Bronchial epithelial cell (primary cell): ENCODE results near the gene SH3TC2. TPM values are rescaled to one million over a fixed set of nuclear protein-coding genes. Genes with fewer than 3 reads are reported as not detected.

ENCODE experiments used
- DNase-seq: peaks from one replicate; pipeline ENCODE4 v3.0.0-alpha.2; 2010; ENCODE audit warnings: low read depth
- FAIRE-seq: peaks from 2 replicates; lab custom pipeline; 2011; peaks lifted over from hg19 to GRCh38; lab: Jason Lieb, UNC
- H3K27me3 ChIP-seq: 2 replicates; pipeline ENCODE4 v1.5.1; 2011; ENCODE audit warnings: low read length; ENCODE audit not compliant: control insufficient read depth, insufficient read depth
- H3K36me3 ChIP-seq: 2 replicates; pipeline ENCODE4 v1.5.1; 2011; ENCODE audit warnings: low read length; ENCODE audit not compliant: control insufficient read depth, insufficient read depth
- H3K4me3 ChIP-seq: 2 replicates; pipeline ENCODE4 v1.5.1; 2011; ENCODE audit warnings: mild to moderate bottlenecking, low read depth, low read length, control low read depth
- total RNA-seq: library from RNA; depleted of rRNA; stranded (reverse); fragments of >200 nt; gene quantifications from 2 replicates; pipeline ENCODE4 v1.2.1, GENCODE V29; 2014
- TF ChIP-seq, protein P1 (sequence below): IDR thresholded peaks from 2 replicates; pipeline ENCODE4 v1.5.1; 2011; ENCODE audit warnings: mild to moderate bottlenecking, moderate library complexity, low read length, control low read depth, inconsistent platforms; ENCODE audit not compliant: insufficient read depth, severe bottlenecking

The SH3TC2 gene
- total RNA-seq, 1 donor from 2014 or later = 4.7 TPM

DNA sequence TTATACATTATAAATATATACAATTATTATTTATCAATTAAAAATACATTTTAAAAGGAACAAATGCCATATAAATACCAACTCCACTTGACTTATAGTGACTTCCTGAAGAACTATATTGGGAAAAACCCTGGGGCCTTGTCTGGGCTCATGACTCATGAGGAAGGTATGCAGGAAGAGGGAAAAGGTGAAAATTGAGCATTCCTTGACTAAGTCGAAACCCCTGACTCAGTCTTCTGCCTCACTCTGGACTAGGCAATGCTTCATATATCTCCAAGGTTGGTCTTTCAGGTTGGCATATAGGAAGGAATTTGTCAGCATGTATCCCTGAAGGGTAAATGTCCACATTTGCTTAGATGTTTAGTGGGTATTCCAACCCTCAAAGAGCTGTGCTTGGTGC, 78.5 kb downstream of the SH3TC2 start:
- H3K4me3 ChIP-seq = no peak overlapping the region
- H3K36me3 ChIP-seq = no peaks in the 10 kb centered on the region
- TF ChIP-seq, protein P1, sequence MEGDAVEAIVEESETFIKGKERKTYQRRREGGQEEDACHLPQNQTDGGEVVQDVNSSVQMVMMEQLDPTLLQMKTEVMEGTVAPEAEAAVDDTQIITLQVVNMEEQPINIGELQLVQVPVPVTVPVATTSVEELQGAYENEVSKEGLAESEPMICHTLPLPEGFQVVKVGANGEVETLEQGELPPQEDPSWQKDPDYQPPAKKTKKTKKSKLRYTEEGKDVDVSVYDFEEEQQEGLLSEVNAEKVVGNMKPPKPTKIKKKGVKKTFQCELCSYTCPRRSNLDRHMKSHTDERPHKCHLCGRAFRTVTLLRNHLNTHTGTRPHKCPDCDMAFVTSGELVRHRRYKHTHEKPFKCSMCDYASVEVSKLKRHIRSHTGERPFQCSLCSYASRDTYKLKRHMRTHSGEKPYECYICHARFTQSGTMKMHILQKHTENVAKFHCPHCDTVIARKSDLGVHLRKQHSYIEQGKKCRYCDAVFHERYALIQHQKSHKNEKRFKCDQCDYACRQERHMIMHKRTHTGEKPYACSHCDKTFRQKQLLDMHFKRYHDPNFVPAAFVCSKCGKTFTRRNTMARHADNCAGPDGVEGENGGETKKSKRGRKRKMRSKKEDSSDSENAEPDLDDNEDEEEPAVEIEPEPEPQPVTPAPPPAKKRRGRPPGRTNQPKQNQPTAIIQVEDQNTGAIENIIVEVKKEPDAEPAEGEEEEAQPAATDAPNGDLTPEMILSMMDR = no peak
- DNase-seq (peak; percentile 98), FAIRE-seq (no peak)
- no peaks in the 10 kb centered on the region for H3K27me3 ChIP-seq

DNA sequence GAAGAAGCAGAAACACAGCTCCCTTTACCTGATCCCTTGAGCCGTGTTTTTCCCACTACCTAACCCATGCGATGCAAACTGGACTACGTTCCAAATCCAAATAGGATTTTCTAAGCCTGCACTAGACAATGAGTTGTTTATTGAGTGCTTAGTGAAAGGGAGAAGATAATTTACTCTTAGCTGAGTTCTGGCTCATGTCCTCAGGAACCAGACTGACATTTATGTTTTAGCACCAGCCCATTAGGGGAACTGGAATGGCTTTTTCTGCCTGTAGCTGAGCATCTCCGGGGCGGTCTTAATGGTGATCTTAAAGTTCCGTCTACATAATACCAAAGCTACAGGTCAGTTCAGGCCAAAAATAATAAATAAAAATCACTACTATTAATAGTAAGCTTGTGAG, 81.5 kb downstream of the SH3TC2 start:
- no peak overlapping the region for H3K4me3 ChIP-seq
- DNase-seq (no peak), FAIRE-seq (no peak)
- TF ChIP-seq, protein P1 = no peak
- no peaks in the 10 kb centered on the region for H3K36me3 ChIP-seq
- no peaks in the 10 kb centered on the region for H3K27me3 ChIP-seq

DNA sequence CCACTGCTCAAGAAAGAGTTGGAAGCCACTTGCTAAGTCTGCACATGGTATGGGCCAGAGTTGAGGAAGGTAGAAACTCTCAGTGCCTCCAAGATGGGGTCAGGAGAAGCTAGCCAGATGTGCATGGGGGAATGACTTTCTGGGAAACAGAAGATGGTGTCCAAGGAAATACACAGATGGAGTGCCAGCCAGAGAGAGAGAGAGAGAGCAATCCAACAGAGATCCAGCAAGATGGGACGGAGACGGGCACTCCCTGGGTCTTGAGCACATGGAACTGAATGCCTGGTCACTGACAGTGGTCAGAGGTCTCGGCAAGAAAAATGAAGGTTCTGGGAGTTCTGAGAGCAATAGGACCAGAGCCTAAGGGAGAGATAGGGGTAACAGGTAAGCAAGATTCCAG, 82.1 kb downstream of the SH3TC2 start:
- FAIRE-seq (peak; percentile 55), DNase-seq (no peak)
- no peak overlapping the region for H3K4me3 ChIP-seq
- no peaks in the 10 kb centered on the region for H3K27me3 ChIP-seq
- TF ChIP-seq, protein P1 = no peak
- no peaks in the 10 kb centered on the region for H3K36me3 ChIP-seq

DNA sequence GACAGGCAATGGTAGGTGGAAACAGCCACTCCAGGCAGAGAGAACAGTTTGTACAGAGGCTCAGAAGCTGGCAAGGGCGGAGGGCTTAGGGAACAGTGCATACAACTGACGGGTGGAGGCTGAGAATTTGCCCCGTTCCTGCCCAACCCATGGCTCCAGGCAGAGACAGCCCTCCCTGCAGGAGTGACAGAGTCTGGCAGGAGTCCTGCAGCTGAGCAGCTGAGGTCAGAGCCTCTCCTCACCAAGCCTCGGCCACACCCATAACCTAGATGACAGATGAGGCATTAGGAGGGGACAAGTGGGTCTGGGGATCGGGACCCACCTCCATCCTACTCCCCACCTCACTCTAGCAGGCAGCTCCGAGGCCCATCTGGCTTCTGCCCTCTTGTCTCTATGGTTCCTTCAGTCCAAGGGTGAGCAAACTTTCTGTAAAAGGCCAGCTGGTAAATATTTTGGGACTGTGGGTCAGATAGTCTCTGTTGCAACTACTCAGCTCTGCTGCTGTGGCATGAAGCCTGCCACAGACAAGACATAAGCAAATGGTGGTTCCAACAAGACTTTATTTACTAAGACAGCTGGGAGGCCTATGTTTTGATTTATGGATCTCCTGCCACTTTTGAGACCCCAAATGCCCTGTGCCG, 83.7 kb downstream of the SH3TC2 start:
- no peaks in the 10 kb centered on the region for H3K36me3 ChIP-seq
- no peak overlapping the region for H3K4me3 ChIP-seq
- H3K27me3 ChIP-seq = no peaks in the 10 kb centered on the region
- TF ChIP-seq, protein P1 = peak; percentile 8
- DNase-seq (peak; percentile 88), FAIRE-seq (peak; percentile 94)

DNA sequence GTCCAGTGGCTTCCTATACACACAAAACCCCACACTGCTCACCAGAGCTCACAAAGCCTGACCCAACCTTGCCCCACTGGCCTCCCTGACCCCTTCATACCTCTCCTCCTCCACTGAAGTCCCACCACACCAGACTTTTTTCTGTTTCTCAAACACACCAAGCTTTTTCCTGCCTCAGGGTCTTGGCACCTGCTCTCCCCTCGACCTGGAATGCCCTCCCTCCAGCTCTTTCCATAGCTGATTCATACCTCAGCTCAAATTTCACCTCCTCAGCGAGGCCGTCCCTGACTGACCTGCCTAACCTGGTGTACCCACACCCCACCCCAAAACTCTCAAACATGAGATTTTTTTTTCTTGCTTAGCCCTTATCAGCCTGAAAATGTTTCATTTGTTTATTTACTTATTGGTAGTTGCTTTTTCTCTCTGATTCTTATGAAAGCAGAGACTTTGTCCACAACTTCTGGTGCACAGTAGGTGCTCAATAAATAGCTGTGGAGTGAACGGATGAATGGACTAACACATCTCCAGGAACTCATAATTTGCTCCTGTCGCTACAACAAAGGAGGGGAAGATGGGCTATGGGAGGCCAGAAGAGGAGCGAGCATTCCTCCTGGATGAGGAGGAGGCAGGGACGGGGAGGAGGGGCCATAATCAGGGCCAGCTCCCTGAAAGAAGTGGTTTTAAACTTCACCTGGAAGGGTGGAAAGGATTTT, 84.3 kb downstream of the SH3TC2 start:
- DNase-seq (peak; percentile 83), FAIRE-seq (no peak)
- no peaks in the 10 kb centered on the region for H3K27me3 ChIP-seq
- TF ChIP-seq, protein P1 = no peak
- H3K36me3 ChIP-seq = no peaks in the 10 kb centered on the region
- no peak overlapping the region for H3K4me3 ChIP-seq
